ENCODE measurements around the gene KY.
"Not testable (repeated sequence)": the region's sequence is repeated elsewhere in the genome, so short reads cannot be mapped to it uniquely, and the experiment has no call there.

The KY gene

GRCh38 chr3:134601539-134602439, 49.0 kb downstream of the KY start:
- DNase-seq (ENCODE audit: low spot score), result no peak

DNA sequence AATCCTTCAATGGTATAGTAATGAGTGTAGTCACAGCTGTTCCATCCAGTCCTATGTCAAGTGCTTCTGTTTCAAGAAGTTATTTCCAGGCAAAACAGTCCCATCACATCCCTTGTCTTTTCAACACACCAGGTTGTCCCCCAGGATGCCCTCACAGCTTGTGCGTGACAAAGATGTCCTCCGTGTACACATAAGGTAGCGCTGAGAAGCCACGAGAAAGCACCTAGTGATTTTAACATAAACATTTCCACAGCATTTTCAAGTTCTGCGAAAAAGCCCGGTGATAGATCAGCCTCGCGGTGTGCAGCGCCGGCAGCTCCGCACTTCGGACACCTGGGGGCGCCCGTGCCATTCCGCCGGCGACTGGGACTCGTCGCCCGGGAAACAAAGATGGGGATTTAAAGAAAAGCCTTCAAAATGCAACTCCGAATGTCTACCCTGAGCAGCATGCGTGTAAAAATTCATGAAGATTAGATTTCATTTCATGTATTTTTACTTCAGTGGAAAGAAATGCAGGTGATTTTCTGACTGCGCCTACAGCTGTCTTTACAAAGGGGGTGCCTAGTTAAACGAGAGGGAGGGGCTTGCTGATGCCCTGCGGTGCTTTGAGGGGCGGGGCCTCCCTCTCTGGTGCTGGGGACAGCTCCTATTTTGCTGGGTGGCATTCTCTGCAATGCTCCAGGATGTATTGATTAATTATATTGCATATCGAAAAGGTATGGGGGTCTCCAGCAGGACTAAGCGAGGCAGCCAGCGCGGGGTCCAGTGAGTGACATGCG, 49.9 kb downstream of the KY start:
- DNase-seq (ENCODE audit: low spot score), result peak; percentile 53

DNA sequence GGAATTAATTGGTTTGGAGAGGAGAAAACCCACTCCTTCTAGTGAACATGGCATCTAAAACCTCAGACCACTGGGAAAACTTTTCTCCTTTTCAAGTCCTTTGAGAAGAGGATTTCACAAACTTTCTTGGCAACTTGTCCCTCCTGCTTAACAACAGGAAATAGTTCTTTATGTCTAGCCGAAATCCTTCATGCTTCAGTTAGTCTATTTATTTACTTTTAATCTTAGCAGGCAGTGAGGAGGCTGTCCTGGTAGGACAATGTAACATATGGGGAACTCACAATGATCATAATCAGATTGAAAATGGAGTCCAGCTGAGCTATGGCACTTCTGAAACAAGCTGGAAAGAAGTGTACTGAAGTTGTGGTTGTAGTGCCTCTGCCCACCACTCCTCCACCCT, 50.6 kb downstream of the KY start:
- no peak for DNase-seq (ENCODE audit: low spot score)

DNA sequence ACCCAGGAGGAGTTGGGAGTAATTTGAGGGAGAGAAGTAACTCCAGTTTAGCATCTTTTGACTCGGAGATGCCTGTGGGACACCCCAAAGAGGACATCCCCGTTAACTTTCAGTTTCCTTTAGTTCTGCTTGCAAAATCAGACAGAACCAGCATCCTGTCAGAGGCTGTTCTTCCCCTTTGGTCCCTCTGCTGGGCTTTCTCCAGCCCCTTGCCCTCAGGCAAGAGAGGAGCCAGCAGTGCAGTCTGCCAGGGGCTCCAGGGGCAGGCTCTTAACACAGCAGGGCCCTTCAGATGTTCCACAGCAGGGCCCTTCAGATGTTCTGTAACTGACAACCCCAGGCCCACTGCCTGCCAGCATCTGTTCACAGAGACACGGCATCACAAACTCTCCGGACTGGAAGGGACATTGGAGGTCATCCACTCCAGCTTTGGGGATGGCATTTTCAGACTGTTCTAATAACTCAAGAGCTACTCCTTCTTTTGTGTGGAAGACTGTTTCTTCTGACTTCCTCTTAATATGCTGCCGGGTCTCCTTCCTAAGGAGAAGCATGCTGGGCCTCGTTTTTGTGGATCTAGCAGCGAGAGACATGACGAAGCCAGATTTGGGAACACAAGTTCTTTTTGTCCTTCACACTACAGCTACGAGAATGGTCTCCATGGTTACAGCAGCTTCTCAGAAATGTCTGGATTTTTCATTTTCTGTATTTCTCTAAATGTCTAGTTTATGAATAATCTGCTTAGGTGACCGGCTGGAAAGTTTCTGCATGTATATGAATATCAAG, 51.9 kb downstream of the KY start:
- no peak for DNase-seq (ENCODE audit: low spot score)

DNA sequence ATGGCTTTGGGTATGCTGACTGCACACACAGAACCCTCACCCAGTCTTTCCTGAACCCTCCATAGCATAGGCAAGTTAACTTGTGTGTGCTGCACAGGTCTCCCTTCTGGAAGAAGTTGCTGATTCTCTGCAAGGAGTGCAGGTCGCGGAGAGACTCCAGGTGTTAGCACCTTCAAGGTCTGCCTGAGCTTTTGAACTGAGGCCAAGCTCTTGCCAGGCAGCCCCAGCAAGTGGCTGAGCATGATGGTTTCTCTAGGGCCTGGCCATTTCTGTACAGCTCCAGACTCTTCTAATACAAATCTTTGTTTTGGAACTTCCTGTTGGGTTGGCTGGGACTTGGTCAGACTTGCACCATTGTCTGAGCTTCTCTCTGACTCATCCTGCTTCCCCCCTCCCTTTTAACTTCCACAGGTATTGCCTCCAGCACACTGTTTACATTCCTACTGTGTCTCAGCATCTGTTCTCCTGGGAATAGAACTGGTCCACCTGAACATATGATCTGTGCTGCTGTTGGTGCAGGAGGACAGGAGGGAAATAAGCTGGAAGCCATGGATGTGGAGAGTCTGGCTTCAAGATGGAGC, 53.3 kb downstream of the KY start:
- DNase-seq (ENCODE audit: low spot score), result no peak

DNA sequence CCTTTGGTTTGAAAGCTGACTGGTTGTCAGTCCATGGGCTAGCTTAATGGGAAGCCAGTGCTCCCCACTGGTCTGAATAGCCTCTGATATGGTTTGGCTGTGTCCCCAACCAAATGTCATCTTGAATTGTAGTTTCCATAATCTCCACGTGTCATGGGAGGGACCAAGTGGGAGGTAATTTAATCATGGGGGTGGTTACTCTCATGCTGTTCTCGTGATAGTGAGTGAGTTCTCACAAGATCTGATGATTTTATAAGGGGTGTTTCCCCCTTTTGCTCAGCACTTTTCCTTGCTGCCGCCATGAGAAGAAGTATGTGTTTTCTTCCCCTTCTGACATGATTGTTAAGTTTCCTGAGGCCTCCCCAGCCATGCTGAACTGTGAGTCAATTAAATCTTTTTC, 55.8 kb downstream of the KY start:
- DNase-seq (ENCODE audit: low spot score), result not testable (repeated sequence)

- no peak for DNase-seq (ENCODE audit: low spot score)
Observed at GRCh38 chr3:134594331-134594741, 56.5 kb downstream of the KY start.

GRCh38 chr3:134592806-134593205, 58.0 kb downstream of the KY start:
- no peak for DNase-seq (ENCODE audit: low spot score)

DNA sequence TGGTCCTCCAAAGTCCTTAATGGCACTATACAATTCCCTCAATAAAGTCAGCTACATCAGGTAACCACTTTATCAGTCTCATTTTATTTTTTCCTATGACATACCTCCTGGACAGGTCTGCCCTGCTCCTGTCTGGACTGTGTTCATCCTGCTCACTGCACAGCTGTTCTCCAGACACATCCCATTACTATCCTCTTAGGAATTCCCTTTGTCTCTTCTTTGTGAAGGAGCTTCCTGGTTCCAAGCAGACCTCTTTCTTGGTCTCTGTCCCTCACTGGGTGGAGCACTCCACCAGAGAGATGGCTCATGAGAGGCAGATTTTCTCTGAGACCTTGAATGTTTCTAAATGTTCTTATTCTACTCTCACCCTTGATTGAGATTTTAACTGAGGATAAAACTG, 60.1 kb downstream of the KY start:
- DNase-seq (ENCODE audit: low spot score), result no peak

GRCh38 chr3:134579141-134579665, 71.6 kb downstream of the KY start:
- DNase-seq (ENCODE audit: low spot score), result no peak

DNA sequence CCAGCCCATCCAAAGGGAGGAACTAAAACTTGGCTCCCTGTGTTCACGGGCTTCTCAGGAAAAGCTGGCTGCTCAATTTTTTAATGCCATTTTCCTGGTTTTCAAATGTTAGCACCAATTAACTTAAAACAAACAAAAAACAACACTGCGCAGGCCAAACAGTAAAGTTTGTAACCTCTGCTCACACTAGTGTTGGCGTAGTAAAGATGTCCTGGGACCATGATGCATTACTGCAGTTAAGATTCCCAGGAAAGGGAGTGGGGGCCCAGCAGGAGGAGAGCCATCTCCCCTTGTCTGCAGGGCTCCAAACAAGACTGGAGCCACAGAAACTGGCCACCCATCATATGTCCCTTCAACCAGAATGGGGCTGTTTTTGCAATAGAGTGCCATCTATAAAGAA, 74.0 kb downstream of the KY start:
- DNase-seq (ENCODE audit: low spot score), result no peak

- no peak for DNase-seq (ENCODE audit: low spot score)
Observed at GRCh38 chr3:134576426-134576825, 74.4 kb downstream of the KY start.

DNA sequence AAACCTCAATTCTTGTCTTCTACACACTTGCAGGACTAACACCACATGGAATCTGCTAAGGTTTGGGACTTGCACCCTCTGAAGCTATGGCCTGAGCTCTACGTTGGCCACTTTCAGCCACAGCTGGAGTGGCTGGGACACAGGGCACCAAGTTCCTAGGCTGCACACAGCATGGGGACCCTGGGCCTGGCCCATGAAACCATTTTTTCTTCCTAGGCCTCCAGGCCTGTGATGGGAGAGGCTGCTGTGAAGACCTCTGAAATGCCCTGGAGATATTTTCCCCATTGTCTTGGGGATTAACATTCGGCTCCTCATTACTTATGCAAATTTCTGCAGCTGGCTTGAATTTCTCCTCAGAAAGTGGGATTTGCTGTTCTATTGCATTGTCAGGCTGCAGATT, 80.9 kb downstream of the KY start:
- DNase-seq (ENCODE audit: low spot score), result not testable (repeated sequence)

- no peak for DNase-seq (ENCODE audit: low spot score)
Observed at GRCh38 chr3:134568790-134569189, 82.0 kb downstream of the KY start.

GRCh38 chr3:134567605-134568004, 83.2 kb downstream of the KY start:
- DNase-seq (ENCODE audit: low spot score), result no peak

DNA sequence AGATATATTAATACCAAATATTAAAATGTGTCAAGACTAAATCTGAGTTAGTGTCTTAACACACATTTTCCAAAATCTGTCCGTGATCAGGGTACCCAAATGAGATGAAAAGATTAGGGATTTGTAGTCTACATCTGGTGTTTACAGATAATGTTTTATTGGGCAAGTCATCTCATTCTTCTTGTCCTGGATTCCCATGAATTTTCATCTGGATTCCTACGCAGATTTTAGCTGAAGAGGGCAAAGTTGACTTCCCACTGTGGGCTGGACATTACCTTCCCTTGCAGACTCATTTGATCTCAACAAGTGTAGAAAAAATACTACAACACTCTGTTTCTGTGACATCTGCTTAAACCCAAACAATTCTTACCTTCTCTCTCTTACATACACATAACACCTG, 85.8 kb downstream of the KY start:
- DNase-seq (ENCODE audit: low spot score), result no peak

DNA sequence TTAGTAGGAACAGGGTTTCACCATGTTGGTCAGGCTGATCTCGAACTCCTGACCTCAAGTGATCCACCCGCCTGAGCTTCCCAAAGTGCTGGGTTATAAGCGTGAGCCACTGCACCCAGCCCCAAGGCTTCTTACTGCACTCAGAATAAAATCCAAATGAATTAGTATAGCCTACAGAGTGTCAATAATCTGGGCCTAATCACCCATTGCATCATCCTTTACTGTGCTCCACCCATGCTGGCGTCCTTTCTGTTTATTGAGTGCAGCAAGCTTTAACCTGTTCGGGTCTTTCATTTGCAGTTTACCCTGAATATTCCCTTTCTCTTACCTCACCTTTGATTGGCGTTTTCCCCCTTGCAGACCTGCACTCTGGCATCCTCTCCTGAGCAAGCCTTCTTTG, 87.2 kb downstream of the KY start:
- DNase-seq (ENCODE audit: low spot score), result no peak

GRCh38 chr3:134562055-134562454, 88.8 kb downstream of the KY start:
- DNase-seq (ENCODE audit: low spot score), result no peak

DNA sequence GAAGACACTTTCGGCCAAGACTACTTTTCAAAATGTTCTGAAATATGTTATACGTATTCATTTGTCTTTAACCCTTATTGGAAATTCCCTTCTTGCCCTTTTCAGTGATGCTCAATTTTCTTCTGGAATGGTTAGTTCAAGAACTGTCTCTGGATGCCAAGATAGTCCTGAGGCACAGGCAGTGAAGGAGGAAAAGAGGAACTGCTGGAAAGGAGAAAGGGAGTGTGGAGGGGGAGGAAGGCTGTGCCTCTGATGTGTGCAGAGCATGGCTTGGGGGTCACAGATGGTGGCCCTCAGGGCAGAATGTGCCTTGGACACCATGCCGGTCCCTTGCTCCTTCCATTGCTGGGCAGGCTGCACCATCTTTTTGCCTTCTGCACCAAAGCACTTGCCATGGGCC, 91.2 kb downstream of the KY start:
- DNase-seq (ENCODE audit: low spot score), result no peak
